ENCODE results near the gene SPI1. TPM values are rescaled to one million over a fixed set of nuclear protein-coding genes. Genes with fewer than 3 reads are reported as not detected.
A peak's percentile ranks its signal among the peaks of the same experiment; 100 is the strongest.

The SPI1 gene
- total RNA-seq, 4 donors from 2014 or later, result 4.7 to 13.4 (median 9.8) TPM

DNA sequence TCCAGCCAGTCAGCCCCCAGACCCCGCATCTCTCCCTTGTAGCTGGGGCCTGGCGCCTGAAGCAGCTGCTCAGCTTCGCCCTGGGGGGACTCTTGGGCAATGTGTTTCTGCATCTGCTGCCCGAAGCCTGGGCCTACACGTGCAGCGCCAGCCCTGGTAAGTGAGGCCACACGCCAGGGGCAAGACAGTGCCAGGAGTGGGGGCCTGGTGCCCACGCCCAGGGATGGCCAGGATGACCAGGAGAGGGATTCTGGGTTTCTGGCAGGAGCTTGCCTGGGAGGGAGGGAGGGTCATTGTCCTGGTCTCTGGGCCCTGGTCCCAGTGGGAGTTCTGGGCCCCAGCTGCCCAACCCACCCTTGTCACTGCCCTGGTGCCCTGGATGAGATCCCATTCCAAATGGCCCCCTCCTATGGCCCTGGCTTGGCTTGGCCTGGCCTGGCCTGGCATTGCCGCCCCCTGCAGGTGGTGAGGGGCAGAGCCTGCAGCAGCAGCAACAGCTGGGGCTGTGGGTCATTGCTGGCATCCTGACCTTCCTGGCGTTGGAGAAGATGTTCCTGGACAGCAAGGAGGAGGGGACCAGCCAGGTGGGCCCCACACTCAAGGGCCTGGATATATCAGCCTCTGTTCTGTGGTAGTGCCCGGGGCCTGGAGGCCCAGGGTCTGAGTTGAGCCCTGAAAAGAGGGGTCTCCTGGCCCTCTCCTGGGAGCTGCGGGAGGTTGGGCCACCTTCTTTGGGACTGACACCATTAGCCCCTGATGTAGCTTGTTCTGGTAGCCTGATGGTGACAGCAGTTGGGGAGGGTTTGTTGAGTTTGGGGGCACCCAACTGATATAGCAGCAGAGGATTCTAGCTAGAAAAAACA lies 33.8 kb upstream of the SPI1 start:
- Histone ChIP-seq H3K9me3 (no peaks in the 10 kb centered on the region), H3K4me1 (peaks cover 60% of the 10 kb centered on the region), H3K4me3 (no peak overlapping the region), H3K36me3 (peaks cover 39% of the 10 kb centered on the region), H3K27me3 (no peaks in the 10 kb centered on the region), H3K27ac (no peak overlapping the region)
- no peak for TF ChIP-seq POLR2AphosphoS5 (IDR thresholded peaks at IDR 0.05)
- TF ChIP-seq EP300 (IDR thresholded peaks at IDR 0.05), result no peak
- peak; percentile 18 to 82 for TF ChIP-seq CTCF (IDR thresholded peaks at IDR 0.05)
- peak in 1 of 2 donors; percentile 68 for DNase-seq (ENCODE audit: low spot score in 2 of 2)
- WGBS, result 65% methylated on average over 8 of the region's 12 CpGs

GRCh38 chr11:47410370-47411264 lies 32.3 kb upstream of the SPI1 start:
- H3K36me3 ChIP-seq, result peaks cover 37% of the 10 kb centered on the region
- DNase-seq (ENCODE audit: low spot score in 2 of 2), result peak in 1 of 2 donors; percentile 61
- no peak for TF ChIP-seq CTCF (IDR thresholded peaks at IDR 0.05)
- no peak for TF ChIP-seq EP300 (IDR thresholded peaks at IDR 0.05)
- TF ChIP-seq POLR2AphosphoS5 (IDR thresholded peaks at IDR 0.05), result no peak
- TF ChIP-seq POLR2A (IDR thresholded peaks at IDR 0.05), result no peak
- H3K9me3 ChIP-seq, result no peaks in the 10 kb centered on the region
- H3K4me3 ChIP-seq, result peak overlapping the region; percentile 69
- 93% methylated on average over 3 of the region's 12 CpGs for WGBS
- no peaks in the 10 kb centered on the region for H3K27me3 ChIP-seq
- peak overlapping the region; percentile 21 for H3K27ac ChIP-seq
- H3K4me1 ChIP-seq, result peaks cover 56% of the 10 kb centered on the region

- peak in 1 of 2 donors; percentile 71 for DNase-seq (ENCODE audit: low spot score in 2 of 2)
- Histone ChIP-seq H3K27me3 (no peaks in the 10 kb centered on the region), H3K27ac (peak overlapping the region; percentile 93), H3K4me1 (peaks cover 49% of the 10 kb centered on the region), H3K9me3 (no peaks in the 10 kb centered on the region), H3K4me3 (peak overlapping the region; percentile 69), H3K36me3 (peaks cover 28% of the 10 kb centered on the region)
- 44% methylated on average over 6 of the region's 31 CpGs for WGBS
- no peak for TF ChIP-seq POLR2A (IDR thresholded peaks at IDR 0.05)
- TF ChIP-seq EP300 (IDR thresholded peaks at IDR 0.05), result no peak
Observed at GRCh38 chr11:47409440-47410369, 31.4 kb upstream of the SPI1 start.

DNA sequence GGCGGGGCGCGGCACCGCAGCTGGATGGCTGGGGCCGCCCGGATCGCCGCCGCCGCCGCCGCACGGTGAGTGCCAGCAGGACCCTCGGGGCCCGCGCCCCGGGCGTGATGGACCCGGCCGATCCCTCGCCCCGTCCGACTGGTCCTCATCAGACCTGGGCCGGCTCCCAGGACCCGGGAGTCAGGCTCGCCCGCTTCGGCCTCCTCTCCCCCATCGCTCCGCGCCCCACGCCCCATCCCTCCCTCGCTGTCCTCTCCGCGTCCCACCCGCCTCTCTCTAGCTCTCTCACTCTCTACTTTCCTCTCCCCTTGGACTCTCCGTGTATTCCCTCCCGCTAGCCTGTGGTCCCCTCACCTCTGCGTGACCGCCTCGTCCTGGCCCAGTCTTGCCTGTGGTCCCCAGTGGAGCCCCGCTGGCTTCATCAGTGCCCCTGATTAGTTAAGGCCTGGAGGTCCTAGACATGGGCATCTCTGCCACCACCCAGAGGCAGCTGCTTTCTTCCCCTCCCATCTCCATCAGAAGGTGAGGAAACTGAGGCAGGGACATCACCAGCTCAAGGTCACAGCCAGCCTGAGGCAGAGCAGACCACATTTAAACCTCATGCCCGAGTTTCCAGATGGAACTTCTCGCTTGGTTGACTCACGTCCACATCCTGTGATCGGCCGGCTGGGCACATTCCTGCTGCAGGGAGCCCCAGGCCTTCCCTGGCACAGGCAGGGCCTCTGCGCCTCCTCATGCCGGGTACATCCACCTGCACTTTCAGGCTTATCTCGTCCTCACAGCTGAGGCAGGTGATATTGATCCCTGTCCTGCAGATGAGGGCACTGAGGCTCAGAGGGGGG lies 30.5 kb upstream of the SPI1 start:
- H3K9me3 ChIP-seq, result no peaks in the 10 kb centered on the region
- H3K4me3 ChIP-seq, result peak overlapping the region; percentile 69
- H3K27ac ChIP-seq, result peak overlapping the region; percentile 93
- WGBS, result 2% methylated on average over 17 of the region's 50 CpGs
- H3K27me3 ChIP-seq, result no peaks in the 10 kb centered on the region
- no peak for TF ChIP-seq EP300 (IDR thresholded peaks at IDR 0.05)
- no peak for TF ChIP-seq POLR2A (IDR thresholded peaks at IDR 0.05)
- TF ChIP-seq CTCF (IDR thresholded peaks at IDR 0.05), result no peak
- no peak for TF ChIP-seq POLR2AphosphoS5 (IDR thresholded peaks at IDR 0.05)
- H3K4me1 ChIP-seq, result peaks cover 46% of the 10 kb centered on the region
- peak; percentile 83 to 85 for DNase-seq (ENCODE audit: low spot score in 2 of 2)
- H3K36me3 ChIP-seq, result peaks cover 21% of the 10 kb centered on the region
